ENCODE measurements around the gene LCN10.
"Not testable (repeated sequence)": the region's sequence is repeated elsewhere in the genome, so short reads cannot be mapped to it uniquely, and the experiment has no call there.

The LCN10 gene

DNA sequence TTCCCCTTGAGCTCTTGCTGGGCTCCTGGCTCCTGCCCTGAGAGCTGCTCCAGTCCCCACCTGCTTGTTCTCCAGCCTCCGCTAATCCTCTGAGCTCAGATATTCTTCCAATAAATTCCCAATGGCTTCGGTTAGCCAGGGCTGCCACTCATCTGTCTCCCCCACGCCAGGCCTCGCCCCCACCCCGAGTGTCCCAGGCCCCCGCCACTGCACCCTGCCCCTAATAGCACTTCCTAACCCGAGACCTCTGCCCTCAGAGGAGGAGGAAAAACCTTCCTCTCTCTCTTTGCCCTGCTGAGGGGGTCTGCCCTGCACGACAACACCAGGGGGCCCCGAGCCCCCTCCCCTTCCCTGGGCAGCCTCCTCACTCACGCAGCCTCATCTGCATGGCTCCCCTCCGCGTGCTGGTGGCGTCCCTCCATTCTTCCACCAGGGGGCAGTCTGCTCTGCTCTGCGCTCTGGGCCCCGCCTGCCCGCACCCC is 27.0 kb upstream of the LCN10 start:
- no peak for DNase-seq

DNA sequence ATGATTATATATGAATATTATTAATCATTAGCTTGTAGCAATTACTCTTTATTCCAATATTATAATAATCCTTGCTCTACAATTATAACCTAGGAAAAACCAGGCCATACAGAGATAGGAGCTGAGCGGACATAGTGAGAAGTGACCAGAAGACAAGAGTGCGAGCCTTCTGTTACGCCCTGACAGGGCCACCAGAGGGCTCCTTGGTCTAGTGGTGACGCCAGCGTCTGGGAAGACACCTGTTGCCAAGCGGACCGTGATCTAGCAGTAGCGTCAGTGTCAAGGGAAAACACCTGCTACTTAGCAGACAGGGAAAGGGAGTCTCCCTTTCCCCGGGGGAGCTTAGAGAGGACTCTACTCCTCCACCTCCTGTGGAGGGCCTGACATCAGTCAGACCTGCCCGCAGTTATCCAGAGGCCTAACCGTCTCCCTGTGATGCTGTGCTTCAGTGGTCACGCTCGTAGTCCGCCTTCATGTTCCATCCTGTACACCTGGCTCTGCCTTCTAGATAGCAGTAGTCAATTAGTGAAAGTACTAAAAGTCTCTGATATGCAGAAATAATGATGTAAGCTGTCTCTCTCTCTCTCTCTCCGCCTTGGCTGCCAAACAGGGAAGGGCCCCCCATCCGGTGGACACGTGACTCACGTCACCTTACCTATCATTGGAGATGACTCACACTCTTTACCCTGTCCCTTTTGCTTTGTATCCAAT is 23.8 kb upstream of the LCN10 start:
- DNase-seq = peak in 1 of 2 experiments; percentile 13

DNA sequence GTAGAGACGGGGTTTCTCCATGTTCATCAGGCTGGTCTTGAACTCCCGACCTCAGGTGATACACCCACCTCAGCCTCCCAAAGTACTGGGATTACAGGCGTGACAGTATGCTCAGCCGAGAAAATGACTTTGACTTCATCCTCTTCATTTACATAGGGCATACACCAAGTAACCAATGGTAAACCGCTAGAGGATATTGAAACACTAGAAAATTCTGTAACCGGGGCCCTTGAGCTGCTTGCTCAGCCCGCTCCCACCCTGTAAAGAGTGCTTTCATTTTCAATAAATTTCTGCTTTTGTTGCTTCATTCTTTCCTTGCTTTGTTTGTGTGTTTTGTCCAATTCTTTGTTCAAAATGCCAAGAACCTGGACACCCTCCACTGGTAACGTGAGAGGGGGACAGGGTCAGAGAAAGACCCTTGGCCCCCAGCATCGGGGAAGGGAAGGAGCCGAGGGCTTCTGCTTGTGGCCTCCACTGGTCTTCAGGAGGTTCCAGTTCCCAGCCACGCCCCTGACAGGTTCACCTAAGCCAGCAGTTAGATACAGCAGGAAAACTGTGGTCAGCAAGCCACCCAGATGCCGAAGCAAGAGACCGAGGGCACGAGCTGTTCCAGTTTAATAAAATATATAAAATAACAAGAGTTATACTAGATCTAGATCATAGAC is 23.1 kb upstream of the LCN10 start:
- not testable (repeated sequence) for DNase-seq

DNA sequence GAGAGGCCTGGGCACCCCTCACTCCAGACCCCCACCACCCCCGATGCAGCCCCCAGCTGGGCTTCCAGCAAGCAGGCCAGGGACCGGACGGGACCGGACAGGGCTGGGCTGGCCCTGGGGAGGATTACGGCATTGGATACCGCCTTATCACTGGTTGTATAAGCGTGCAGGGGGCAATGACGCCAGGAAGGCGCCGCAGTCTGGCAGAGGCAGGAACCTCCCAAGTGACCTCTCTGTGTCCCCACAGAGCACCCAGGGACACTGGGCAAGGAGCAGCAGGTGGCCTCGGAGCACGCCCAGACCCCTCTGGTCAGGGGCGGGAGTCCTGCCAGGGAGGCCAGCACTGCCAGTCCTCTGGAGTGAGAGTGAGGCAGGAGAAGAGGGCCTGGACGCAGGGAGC is 22.3 kb upstream of the LCN10 start:
- DNase-seq = no peak

DNA sequence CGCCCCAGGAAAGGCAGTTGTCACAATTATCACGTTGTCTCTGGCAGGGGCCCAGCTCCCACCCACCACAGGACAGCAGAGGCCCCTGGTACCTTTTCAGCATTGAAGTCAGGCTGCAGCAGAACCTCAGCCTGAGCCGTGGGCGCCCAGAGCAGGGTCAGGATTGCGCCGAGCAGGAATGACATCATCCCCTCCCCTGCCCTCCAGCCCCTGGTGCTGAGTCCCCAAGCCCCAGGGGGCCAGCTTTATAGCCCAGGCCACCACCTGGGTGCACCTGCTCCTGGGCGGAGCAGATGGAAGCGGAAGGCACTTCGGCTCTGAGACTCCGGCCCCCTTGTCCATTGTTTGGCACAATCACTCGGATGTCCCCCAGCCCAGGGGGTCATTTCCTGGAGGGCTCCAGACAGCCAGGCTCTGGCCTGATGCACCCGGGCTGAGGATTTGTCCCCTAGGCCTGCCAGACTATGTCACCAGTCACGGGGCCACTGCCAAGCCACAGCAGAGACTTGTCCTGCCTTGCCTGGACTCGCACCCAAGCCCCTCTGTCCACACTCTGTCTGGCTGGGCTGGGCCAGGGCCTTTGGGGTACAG is 21.7 kb upstream of the LCN10 start, which contains the start of gene LCN15:
Gene LCN15, minus strand, starts transcription at position 218 of the 591 bp plus-strand sequence. Its CDS starts 30 bp downstream, at position 188.
- no peak for DNase-seq

DNA sequence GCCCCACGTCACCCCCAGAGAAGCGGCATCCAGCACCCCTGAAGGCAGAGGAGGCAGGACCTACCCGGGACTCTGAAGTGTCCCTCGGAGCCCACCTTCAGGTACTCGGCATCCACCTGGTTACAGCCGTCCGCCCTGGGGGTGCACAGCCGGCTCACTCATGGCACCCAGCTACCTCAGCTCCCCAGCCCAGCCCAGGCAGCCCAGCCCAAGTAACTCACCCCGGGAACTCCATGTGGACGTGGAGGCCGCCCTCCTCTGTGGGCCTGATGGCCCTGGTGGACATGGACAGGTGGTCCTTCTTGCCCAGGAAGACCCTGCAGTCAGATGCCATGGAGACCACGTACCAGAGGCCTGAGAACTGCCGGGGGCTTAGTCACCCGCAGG is 20.9 kb upstream of the LCN10 start:
- DNase-seq = no peak

DNA sequence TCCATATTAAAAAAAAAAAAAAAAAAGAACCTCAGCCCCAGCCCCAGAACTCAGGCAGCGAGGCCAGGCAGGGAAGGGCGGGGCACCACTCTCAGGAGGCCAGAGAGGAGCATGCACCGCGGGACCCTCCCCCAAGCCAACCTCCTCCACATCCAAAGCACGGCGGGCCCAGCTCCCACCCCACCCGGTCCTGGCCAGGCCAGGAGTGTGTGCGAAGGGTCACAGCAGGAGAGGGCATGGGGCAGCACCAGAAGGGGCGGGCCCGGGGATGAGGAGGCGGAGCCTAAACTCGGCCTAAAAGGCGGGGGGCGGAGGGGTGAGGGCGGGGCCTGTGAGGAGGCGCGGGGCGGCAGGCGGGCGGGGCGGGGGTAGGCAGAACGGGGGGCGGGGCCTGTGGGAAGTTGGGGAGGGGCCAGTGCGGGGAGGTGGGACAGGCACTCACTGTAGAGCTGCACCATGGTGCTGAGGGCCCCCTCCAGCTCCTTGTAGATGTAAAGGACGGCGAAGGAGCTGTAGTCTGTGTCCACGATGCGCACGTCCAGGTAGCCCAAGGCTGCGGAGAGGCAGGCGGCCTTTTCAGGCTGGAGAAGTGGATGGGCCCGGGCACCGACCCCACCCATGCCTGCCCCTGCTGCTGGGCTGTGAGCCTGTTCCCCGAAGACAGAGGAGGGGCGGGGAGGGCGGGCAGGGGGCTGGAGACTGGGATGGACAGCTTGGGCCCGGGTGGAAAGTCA is 20.3 kb upstream of the LCN10 start:
- DNase-seq = no peak

DNA sequence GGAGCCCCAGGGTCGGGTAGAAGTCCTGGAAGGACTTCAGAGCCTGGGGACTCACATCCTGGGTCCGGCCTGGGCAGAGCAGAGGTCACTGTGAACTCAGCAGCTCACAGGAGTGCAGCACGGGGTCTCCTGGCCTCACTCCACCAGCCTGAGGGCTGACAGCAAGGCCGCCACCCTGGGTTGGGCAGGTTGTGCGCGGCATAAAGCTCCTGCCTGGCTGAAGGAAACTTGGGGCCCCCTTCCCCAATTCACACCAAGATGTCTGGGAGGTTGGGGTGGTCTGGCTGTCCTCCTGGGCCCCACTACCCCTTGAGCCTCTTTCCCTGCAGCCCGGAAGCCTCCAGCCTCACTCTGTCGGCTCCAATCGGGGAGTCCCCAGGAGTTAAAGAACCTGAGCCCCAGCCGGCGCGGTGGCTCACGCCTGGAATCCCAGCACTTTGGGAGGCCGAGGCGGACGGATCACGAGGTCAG is 19.5 kb upstream of the LCN10 start:
- no peak for DNase-seq

DNA sequence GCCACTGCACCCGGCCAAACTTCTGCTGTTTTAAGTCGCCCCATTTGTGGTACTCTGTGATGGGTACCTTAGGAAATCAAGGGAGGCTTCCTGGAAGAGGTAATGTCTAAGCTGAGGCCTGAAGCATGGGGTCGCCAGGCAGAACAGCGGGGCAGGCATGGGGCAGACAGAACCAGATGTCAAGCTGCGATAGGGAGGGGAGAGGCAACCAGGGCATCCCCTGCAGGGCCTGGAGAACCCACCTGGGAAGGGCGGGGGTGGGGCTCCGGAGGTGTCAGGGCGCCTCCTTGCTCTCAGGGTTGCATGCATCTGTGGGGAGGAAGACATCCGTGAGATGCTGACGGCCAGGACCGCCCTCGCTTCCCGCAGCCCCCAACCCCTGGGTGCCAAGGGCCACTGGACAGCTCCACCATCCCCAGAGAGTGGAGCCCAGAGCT is 18.8 kb upstream of the LCN10 start:
- no peak for DNase-seq

DNA sequence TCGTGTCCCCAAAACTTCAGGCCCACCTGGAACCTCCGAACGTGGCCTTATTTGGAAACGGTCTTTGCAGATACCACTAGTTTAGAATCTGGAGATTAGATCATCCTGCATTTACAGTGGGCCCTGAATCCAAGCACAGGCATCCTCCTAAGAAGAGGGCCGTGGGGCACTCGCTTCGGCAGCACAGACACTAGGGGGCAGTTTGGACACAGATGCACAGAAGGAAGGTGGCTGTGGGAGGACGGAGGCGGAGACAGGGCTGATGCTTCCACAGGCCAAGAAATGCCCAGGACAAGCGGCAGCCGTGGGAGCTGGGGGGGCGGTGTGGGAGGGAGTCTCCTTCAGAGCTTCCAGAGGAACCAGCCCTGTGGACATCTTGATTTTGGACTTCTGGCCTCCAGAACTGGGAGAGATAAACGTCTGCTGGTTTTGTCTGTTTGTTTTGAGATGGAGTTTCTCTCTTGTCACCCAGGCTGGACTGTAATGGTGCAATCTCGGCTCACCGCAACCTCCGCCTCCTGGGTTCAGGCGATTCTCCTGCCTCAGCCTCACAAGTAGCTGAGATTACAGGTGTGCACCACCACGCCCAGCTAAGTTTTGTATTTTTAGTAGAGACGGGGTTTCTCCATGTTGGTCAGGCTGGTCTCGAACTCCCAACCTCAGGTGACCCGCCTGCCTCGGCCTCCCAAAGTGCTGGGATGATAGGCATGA is 18.2 kb upstream of the LCN10 start:
- DNase-seq = peak in 1 of 2 experiments; percentile 69

DNA sequence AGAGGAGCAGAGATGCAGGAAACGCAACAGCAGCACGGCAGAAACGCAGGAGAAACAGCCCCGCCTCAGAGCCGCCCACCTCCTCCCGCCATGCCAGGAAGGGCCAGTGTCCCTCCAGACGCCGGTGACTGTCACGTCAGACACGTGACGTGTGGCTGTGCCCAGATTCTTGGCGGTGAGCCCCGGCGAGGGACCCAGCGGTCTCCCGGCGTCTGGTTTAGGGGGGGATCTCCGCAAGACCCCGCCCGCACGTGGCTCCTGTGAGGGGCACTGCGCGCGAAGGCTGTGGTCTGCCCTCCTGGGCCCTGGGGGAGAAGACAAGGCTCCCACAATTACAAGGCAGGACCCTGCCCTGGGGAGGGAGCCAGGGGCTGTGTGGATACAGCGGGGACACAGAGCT is 17.7 kb upstream of the LCN10 start:
- DNase-seq = no peak

DNA sequence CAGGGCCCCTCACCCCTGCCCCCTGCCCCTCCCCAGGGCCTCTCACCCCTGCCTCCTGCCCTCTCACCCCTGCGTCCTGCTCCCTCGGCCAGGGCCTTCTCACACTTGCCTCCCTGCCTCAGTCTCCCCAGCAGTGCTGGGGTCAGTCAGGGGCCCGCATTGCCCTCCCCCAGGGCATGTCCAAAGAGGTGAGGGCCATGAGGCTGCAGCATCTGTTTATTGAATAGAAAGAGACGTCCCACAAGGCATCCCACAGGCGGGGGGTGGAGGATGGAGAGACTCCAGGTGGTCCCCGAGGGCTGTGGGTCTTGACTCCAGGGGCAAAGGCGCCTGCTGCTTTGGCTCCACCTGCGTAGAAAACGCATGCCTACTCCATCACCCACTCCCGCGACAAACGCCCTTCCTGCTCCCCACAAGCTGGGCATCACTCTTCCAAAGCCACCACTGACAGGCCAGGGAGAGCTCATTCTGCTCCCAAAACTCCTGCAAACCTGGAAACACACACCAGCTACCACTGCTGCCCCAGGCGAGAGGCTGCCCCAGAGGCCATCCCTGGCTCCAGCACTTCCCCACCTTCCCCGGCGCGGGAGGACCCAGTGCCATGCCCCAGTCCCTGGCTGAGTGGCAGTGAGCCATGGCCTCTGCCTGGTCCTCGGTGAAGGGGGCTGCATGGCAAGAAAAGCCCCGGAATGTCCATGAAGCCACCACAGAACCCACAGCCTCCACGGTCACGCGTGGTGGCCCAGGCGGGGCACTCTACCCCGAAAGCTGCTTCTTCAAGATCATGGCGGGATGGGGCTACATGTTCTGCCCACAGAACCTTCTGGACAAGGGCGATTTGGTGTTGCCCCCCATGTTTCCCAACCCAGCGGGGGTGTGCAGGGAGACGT is 16.9 kb upstream of the LCN10 start:
- no peak for DNase-seq

DNA sequence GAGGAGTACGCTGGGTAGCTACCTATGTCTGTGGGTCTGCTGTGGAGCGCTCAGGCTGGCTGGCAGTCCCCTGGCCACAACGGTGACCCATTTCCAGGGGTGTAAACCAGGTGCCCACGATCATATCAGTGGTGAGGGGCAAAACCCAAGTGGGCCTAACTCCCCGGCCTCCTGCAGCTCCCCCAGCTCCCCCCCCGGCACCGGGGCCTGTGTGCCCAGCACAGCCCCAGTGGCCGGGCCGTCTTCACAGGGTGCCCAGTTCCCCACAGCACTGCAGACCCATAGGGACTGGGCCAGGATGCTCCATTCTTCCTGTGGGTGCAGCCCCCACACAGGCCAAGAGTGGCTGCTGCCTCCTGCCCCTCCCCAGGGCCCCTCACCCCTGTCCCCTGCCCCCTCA is 16.3 kb upstream of the LCN10 start:
- no peak for DNase-seq

DNA sequence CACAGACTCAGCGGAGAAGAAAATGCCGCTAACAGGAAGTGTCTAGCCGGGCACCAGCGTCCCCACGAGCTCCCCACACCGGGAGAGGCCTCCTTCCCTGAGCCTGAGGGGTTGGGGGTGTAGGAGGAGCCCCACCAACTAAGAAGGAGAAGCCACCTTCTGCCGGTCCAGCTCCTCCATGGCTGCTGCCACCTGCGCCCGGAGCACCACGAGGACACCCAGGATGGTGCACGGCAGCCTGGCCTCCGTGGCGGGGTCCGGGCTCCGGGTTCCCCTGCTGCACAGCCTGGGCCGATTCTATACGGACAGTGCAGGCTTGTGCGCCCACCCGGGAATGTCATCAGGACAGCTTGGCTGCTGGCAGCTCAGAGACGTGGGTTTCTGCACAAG is 15.0 kb upstream of the LCN10 start:
- DNase-seq = no peak

DNA sequence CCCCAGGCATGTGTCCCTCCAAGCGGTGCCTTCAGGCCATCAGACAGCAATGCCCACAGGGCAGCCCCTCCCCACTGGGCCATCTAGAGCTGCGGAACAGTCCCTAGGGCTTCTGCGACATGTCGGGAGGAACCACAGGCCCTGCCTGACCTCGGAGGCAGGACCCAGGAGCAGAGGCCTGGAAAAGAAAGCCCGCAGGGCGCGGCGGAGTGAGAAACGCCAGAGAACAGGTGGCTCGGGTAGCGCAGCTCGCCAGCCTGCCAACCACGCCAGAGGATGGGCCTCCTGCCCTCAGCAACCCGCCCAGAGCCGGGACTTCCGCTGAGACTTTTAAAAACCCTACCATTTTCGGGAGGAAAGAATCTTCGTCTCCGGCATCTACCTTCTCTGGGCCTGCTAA is 14.6 kb upstream of the LCN10 start:
- peak in 1 of 2 experiments; percentile 19 for DNase-seq

DNA sequence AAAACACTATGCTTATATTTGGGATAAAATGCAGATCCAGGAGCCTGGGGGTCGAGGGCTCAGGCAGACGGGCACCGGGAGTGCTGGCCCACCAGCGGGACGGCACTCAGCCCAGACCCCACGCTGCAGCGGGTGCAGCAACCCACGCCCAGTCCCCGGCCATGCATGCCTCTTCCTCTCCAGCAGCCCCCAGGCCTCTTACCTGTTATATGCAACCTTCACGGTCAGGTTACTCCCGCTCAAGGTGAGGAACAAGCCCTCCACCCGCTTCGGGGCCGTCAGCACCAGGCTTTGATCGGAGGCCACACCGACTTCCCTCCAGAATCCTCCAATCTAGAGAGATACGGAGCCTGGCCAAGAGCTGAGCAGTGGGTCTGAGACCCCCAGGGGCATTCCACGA is 14.1 kb upstream of the LCN10 start:
- no peak for DNase-seq

DNA sequence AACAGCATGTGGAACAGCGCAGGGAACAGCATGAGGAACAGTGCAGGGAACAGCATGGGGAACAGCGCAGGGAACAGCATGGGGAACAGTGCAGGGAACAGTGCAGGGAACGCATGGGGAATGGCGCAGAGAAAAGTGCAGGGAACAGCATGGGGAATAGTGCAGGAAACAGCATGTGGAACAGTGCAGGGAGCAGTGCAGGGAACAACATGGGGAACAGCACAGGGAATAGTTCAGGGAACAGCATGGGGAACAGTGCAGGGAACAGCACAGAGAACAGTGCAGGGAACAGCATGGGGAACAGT is 13.3 kb upstream of the LCN10 start:
- no peak for DNase-seq

DNA sequence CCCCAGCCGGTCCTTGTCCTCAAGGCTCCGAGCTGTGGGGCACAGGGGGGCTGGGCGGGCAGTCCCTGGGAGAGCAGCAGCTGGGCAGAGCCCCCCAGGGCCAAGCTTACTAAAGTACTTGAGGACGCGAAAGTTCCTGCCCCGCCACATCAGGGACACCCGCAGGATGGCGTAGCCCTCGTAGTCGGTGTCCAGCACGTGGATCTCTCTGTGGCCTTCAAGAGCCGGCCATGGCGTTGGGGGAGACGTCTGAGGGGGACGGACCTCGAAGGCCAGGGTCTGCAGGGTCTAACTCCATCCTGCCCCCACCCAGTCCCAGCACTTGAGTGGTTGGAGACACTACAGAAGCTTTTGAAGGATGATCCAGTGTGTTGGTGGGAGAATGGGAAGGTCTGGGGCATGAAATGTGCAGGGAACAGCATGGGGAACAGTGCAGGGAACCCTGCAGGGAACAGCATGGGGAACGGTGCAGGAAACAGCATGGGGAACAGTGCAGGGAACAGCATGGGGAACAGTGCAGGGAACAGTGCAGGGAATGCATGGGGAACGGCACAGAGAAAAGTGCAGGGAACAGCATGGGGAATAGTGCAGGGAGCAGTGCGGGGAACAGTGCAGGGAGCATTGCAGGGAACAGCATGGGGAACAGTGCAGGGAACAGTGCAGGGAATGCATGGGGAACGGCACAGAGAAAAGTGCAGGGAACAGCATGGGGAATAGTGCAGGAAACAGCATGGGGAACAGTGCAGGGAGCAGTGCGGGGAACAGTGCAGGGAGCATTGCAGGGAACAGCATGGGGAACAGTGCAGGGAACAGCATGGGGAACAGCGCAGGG is 12.8 kb upstream of the LCN10 start:
- not testable (repeated sequence) for DNase-seq

DNA sequence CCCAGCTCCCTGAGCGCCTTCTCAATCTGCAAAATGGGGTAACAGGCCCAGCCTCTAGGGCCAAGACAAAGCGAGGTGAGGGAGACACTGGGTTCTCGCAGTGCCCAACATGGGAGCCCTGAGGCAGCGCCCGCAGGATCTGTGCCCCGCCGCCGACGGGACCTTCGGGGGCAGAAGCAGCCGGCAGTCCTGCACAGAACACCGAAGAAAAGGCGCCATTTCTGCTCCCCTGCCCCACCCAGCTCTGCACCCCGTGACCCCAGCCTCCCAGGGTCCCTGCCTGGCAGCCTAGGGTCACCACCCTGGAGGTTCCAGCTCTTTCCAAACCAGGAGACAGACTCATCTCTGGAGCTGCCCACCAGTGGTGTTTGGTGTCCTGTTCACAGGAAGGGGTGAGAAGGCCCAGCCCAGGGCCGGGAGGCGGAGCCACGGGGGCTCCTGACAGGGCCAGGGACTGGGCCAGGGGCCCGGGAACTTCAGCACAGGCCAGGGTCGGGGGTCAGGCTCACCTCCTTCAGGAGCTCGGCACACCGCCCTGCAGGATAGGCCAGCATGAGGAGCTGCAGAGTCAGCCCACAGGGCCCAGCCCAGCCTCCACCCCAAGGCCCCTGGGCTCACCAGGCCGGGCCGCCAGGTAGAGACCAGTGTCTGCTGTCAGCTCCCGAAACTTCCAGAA is 12.0 kb upstream of the LCN10 start:
- no peak for DNase-seq

DNA sequence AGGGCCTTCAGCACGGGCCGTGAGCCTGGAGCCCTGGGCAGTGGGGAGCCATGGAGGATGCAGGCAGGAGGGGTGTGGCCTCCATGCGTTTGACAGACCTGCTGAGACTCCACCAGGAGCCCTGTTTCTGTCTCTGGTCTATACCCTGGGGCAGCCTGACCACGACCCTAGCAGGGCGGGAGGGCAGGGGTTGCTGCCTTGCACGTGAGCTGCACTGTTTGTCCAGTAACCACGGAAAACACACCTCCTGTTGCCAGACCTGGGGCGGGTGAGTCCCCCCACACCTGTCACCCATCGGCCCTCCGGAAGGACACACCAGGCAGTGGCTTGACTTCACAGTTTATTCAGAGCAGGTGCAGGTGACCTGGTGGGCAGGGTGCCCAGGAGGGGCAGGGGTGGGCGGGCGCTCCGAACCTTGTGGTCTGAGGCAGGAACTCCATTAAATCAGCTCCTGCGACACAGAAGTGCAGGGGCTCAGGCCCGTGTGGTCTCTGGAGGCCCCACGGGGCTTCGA is 11.4 kb upstream of the LCN10 start:
- no peak for DNase-seq
